GM10266 (cell line): Measurements from ENCODE around the gene CPXM2.

Experiments
- DNase-seq: peaks from one replicate; pipeline ENCODE4 v3.0.0; 2012; ENCODE audit errors: extremely low spot score
- TF ChIP-seq, protein P1 (sequence below): IDR thresholded peaks from 2 replicates; pipeline ENCODE4 v1.5.1; 2012; ENCODE audit warnings: mild to moderate bottlenecking, low read depth; ENCODE audit not compliant: control insufficient read depth, insufficient read depth; ENCODE audit errors: missing control alignments

CPXM2 gene

DNA sequence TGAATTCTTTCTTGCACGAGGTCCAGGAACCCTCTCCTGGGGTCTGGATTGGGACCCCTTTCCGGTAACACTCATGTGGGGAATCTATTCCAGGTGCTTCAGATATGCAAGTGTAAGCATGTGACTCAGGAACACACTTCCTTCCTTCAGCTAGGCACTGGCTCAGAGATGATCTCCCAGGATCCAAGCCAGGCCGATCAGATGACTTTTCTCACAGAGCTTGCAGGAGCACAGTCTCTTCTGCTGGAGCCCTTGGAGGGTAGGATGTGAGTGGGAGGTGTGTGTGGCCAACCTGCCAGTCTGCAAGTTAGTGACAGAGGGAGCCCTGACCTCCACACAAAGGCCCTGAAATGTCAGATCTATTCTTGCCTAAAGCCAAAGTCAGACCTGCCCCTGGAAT, 108.3 kb downstream of the CPXM2 start:
- no peak for DNase-seq
- TF ChIP-seq, protein P1, sequence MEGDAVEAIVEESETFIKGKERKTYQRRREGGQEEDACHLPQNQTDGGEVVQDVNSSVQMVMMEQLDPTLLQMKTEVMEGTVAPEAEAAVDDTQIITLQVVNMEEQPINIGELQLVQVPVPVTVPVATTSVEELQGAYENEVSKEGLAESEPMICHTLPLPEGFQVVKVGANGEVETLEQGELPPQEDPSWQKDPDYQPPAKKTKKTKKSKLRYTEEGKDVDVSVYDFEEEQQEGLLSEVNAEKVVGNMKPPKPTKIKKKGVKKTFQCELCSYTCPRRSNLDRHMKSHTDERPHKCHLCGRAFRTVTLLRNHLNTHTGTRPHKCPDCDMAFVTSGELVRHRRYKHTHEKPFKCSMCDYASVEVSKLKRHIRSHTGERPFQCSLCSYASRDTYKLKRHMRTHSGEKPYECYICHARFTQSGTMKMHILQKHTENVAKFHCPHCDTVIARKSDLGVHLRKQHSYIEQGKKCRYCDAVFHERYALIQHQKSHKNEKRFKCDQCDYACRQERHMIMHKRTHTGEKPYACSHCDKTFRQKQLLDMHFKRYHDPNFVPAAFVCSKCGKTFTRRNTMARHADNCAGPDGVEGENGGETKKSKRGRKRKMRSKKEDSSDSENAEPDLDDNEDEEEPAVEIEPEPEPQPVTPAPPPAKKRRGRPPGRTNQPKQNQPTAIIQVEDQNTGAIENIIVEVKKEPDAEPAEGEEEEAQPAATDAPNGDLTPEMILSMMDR, result no peak

DNA sequence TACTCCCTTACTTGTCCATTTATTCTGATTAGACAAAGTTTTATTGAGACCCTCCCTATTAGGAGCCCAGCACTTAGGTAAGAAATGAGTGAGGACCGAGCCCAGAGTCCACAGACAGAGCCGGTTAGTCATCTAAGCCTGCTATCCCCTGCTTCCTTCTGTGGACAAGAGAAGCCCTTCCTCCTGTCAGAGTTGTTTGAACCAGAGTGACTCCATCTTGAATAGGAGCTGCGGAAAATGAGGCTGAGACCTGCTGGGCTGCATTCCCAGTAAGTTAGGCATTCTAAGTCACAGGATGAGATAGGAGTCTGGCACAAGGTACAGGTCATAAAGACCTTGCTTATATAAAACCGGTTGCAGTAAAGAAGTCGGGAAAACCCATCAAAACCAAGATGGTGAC, 109.1 kb downstream of the CPXM2 start:
- no peak for DNase-seq
- TF ChIP-seq, protein P1, result no peak

DNA sequence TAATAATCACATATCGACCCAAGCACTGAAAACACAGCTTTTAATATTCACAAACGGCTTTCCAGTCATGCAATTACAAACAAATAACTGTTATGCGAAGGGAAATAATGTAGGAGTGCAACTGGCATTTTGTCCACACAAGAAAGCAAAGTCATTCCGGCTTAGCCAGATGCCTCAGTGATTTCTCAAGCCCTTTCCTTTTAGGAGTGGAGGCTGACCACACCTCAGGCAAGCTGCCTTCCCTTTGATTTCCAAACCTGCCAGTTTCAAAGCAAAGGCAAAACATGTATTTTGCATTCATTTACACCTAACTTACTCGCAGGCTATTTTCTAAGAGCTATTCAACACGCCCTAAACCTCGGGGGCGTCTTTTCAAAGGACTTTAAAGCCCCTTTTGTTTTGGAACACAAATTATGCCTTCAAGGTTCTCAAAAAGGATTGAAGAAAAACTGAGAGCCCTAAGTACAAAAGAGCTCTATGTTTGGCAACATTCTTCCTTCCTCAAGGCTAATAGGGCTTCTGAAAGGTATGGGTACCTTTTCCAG, 109.6 kb downstream of the CPXM2 start:
- TF ChIP-seq, protein P1, result no peak
- no peak for DNase-seq

DNA sequence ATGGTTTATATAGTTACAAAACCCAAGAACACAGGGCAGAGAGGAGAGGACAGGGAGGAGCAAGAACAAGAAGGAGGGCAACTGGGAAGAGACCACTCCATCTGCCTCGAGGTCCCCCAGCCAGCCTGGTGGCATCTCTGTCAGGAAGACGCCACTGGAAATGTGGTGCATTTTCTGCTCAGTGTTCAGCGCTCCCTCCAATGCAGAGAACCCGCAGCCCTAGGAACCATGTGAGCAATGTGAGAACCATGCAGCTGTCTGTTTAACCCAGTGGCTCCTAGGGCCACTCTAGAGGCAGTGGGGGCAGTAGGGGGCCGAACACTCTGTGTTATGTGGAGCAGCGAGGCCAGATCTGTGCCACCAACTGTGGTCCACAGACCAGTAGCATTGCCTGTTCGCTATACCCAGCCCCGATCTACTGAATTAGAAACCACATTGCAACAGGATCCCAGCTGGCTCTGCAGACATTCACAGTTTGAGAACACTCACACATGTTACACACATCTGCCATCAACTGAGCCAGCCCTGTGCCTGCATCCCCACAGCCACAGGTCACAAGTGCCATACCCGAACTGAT, 110.2 kb downstream of the CPXM2 start:
- DNase-seq, result no peak
- TF ChIP-seq, protein P1, result no peak

DNA sequence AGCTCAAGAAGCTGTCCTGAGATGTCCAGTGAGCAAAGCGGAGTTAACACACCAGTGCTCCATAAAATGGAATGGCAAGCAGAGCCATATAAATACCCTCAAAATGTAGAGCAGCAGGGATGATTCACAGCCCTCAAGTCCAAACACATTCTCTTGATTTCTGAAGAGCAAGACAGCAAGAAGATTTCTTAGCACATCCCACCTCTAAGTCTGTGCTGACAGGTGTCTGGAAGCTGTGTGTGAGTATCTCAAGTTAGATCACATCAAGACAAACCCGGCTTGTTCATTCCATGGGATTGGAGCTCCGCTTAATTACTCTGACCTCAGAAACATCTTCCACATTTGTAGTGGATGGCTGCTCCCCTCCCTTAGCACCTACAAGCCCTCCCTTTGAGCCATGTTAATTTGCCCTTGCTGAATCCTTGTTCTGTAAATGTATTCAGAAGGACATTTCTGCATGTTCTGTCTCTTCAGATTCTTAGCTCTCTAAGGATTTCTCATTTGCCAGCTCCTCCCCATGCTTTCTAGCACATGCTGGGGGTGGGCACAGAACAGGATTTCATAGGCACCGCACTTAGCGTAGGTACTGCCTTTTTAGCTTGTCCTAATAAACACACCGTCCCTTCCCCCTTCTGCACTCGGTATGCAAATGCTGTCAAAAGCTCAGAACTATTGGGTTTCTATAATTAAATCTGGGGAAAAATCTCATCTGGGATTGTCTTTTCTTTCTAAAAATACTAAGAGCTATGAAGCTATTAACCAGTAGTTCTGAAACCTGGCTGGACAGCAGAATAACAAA, 112.7 kb downstream of the CPXM2 start:
- DNase-seq, result no peak
- TF ChIP-seq, protein P1, result no peak

DNA sequence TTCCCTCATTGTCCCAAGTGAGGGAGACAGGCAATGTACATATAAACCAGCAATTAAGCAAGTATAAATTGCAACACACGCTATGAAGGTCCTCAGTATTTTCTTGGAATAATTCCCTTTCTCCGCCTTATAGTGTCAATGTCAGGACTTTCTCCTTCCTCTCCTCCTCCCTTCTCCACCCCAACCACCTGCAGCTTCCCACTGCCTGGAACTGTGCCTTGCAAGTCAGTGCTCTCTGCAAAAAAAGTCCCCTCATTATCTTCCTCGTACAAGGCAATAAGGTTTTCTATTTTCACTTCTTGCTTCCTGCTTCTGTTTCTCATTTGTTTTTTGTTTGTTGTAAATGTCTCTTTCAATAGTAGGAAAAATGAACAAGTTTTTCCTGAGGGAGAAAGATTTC, 113.7 kb downstream of the CPXM2 start:
- TF ChIP-seq, protein P1, result no peak

DNA sequence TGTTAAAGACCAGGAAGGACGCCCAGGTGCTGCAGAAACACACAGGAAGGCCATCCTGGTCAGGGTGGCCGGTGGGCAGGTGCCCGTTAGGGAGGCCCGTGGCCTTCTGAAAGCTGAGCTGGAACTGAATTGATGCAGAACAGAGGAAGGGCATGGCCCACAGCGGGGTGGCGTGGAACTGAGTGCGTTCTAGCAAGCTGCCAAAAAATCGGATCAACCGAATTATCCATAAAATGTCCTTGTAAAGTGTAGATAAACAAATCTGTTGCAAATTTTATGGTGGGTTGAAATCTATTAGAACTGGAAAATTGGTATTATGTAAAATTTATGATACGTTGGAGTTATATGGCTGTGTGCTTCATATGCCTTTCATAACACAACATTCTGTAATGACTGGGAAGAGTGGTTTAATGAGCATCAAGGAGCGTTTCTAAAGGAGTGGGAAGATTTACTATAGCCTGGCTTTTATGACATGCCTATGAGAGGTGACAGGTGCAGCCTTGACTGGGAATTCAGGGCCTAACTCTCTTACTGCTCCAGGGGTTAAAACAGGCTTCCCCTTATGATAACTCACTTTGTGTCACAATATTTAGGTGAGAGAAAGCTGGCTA, 117.4 kb downstream of the CPXM2 start:
- TF ChIP-seq, protein P1, result no peak
- no peak for DNase-seq

More for the DNA sequence above, 113.7 kb downstream of the CPXM2 start:
- no peak for DNase-seq
